T-helper 17 cell (primary cell): ENCODE measurements around the gene FAM114A2. TPM values are rescaled to one million over a fixed set of nuclear protein-coding genes. Genes with fewer than 3 reads are reported as not detected.
A peak's percentile ranks its signal among the peaks of the same experiment; 100 is the strongest.
"Not testable (repeated sequence)": the region's sequence is repeated elsewhere in the genome, so short reads cannot be mapped to it uniquely, and the experiment has no call there.

ENCODE experiments used
- ATAC-seq: fragments of 150-1000 bp; cut with Tn5 transposase; 2 replicates; pipeline ENCODE4 v1.10.0; 2021; ENCODE audit warnings: mild to moderate bottlenecking, moderate library complexity
- DNase-seq, 3 donors: peaks; one replicate each; pipeline versions ENCODE4 v3.0.0 to v3.0.0-alpha.2; 2020 to 2021
- H3K9me3 ChIP-seq: one replicate; pipeline ENCODE4 v1.7.0; 2013; ENCODE audit warnings: low read length, mild to moderate bottlenecking; ENCODE audit not compliant: control insufficient read depth, poor library complexity, severe bottlenecking
- H3K27ac Mint-ChIP-seq: one replicate; pipeline ENCODE4 v1.8.0; 2022; ENCODE audit warnings: mild to moderate bottlenecking, moderate library complexity, mixed read lengths
- H3K27me3 Mint-ChIP-seq: one replicate; pipeline ENCODE4 v1.8.0; 2022; ENCODE audit warnings: mixed read lengths
- H3K36me3 Mint-ChIP-seq: one replicate; pipeline ENCODE4 v1.8.0; 2022; ENCODE audit warnings: low read depth, mixed read lengths
- H3K4me1 Mint-ChIP-seq: one replicate; pipeline ENCODE4 v1.8.0; 2022; ENCODE audit warnings: mild to moderate bottlenecking, mixed read lengths
- H3K4me3 Mint-ChIP-seq: one replicate; pipeline ENCODE4 v1.8.0; 2022; ENCODE audit warnings: mild to moderate bottlenecking, moderate library complexity, mixed read lengths
- total RNA-seq, 4 donors: library from RNA in 2 of 4; stranded (reverse) in 2 of 4; gene quantifications; one replicate each; pipeline ENCODE4 v1.2.3 and lab custom pipeline; 2022 to 2026

Gene FAM114A2
- total RNA-seq, 2 donors from 2014 or later, result 21.9 to 25.8 TPM

- peak overlapping the region; percentile 97 for H3K4me3 Mint-ChIP-seq
- peaks cover 9% of the 10 kb centered on the region for H3K36me3 Mint-ChIP-seq
- H3K27me3 Mint-ChIP-seq, result no peaks in the 10 kb centered on the region
These were observed 734 bp upstream of the FAM114A2 start for GRCh38 chr5:154039458-154039829.

GRCh38 chr5:154038261-154038706 is 426 bp downstream of the FAM114A2 start:
- Mint-ChIP-seq H3K4me3 (peak overlapping the region; percentile 97), H3K36me3 (peaks cover 9% of the 10 kb centered on the region), H3K4me1 (peaks cover 44% of the 10 kb centered on the region), H3K27ac (peak overlapping the region; percentile 99), H3K27me3 (no peaks in the 10 kb centered on the region)
- H3K9me3 ChIP-seq, result no peaks in the 10 kb centered on the region
- DNase-seq, result peak; percentile 9 to 11 (median 11)
- peak; percentile 47 for ATAC-seq

More at GRCh38 chr5:154039458-154039829, 734 bp upstream of the FAM114A2 start:
- H3K9me3 ChIP-seq, result no peaks in the 10 kb centered on the region
- Mint-ChIP-seq H3K4me1 (peaks cover 51% of the 10 kb centered on the region), H3K27ac (peak overlapping the region; percentile 99)
- no peak for ATAC-seq
- no peak for DNase-seq

- Mint-ChIP-seq H3K27me3 (no peaks in the 10 kb centered on the region), H3K4me1 (peaks cover 35% of the 10 kb centered on the region)
- ATAC-seq, result no peak
These were observed 3.8 kb downstream of the FAM114A2 start for GRCh38 chr5:154034944-154035343.

GRCh38 chr5:154031937-154032489 is 6.7 kb downstream of the FAM114A2 start:
- H3K4me3 Mint-ChIP-seq, result no peak overlapping the region
- H3K27me3 Mint-ChIP-seq, result no peaks in the 10 kb centered on the region
- peaks cover 24% of the 10 kb centered on the region for H3K4me1 Mint-ChIP-seq
- peaks cover 16% of the 10 kb centered on the region for H3K36me3 Mint-ChIP-seq
- no peaks in the 10 kb centered on the region for H3K9me3 ChIP-seq
- DNase-seq, result no peak
- H3K27ac Mint-ChIP-seq, result peak overlapping the region; percentile 39
- no peak for ATAC-seq

More at GRCh38 chr5:154034944-154035343, 3.8 kb downstream of the FAM114A2 start:
- H3K9me3 ChIP-seq, result no peaks in the 10 kb centered on the region
- no peak overlapping the region for H3K4me3 Mint-ChIP-seq
- H3K27ac Mint-ChIP-seq, result no peak overlapping the region
- DNase-seq, result no peak
- H3K36me3 Mint-ChIP-seq, result peaks cover 17% of the 10 kb centered on the region

- Mint-ChIP-seq H3K36me3 (peaks cover 15% of the 10 kb centered on the region), H3K4me1 (peaks cover 10% of the 10 kb centered on the region), H3K27ac (no peak overlapping the region), H3K4me3 (no peak overlapping the region), H3K27me3 (no peaks in the 10 kb centered on the region)
- ATAC-seq, result no peak
- peaks cover 2% of the 10 kb centered on the region for H3K9me3 ChIP-seq
- DNase-seq, result no peak
These were observed 12.8 kb downstream of the FAM114A2 start for GRCh38 chr5:154025951-154026350.

- Mint-ChIP-seq H3K36me3 (peaks cover 28% of the 10 kb centered on the region), H3K4me1 (peaks cover 13% of the 10 kb centered on the region)
- not testable (repeated sequence) for ATAC-seq, H3K9me3 ChIP-seq, H3K4me3 Mint-ChIP-seq, H3K27me3 Mint-ChIP-seq, H3K27ac Mint-ChIP-seq, DNase-seq
These were observed 19.8 kb downstream of the FAM114A2 start for GRCh38 chr5:154018919-154019318.

GRCh38 chr5:154015071-154015693 is 23.5 kb downstream of the FAM114A2 start:
- H3K9me3 ChIP-seq, result no peaks in the 10 kb centered on the region
- H3K36me3 Mint-ChIP-seq, result peaks cover 28% of the 10 kb centered on the region
- H3K4me3 Mint-ChIP-seq, result no peak overlapping the region
- ATAC-seq (no peak), DNase-seq (no peak)
- no peaks in the 10 kb centered on the region for H3K27me3 Mint-ChIP-seq
- peaks cover 9% of the 10 kb centered on the region for H3K4me1 Mint-ChIP-seq
- H3K27ac Mint-ChIP-seq, result no peak overlapping the region

GRCh38 chr5:154010660-154011059 is 28.1 kb downstream of the FAM114A2 start:
- H3K36me3 Mint-ChIP-seq, result peaks cover 23% of the 10 kb centered on the region

GRCh38 chr5:154005648-154006047 is 33.1 kb downstream of the FAM114A2 start:
- Mint-ChIP-seq H3K36me3 (peaks cover 19% of the 10 kb centered on the region), H3K4me1 (peaks cover 10% of the 10 kb centered on the region), H3K27me3 (no peaks in the 10 kb centered on the region), H3K4me3 (no peak overlapping the region), H3K27ac (no peak overlapping the region)
- H3K9me3 ChIP-seq, result no peaks in the 10 kb centered on the region
- ATAC-seq (no peak), DNase-seq (no peak)

More at GRCh38 chr5:154010660-154011059, 28.1 kb downstream of the FAM114A2 start:
- ATAC-seq (no peak), DNase-seq (no peak)
- Mint-ChIP-seq H3K4me3 (no peak overlapping the region), H3K4me1 (peaks cover 6% of the 10 kb centered on the region), H3K27ac (no peak overlapping the region), H3K27me3 (no peaks in the 10 kb centered on the region)
- H3K9me3 ChIP-seq, result no peaks in the 10 kb centered on the region

GRCh38 chr5:154002511-154003020 is 36.1 kb downstream of the FAM114A2 start:
- Mint-ChIP-seq H3K4me3 (no peak overlapping the region), H3K36me3 (peaks cover 23% of the 10 kb centered on the region), H3K27ac (no peak overlapping the region), H3K4me1 (peaks cover 10% of the 10 kb centered on the region), H3K27me3 (no peaks in the 10 kb centered on the region)
- ATAC-seq, result no peak
- no peaks in the 10 kb centered on the region for H3K9me3 ChIP-seq
- DNase-seq, result no peak

- Mint-ChIP-seq H3K27ac (no peak overlapping the region), H3K4me3 (no peak overlapping the region), H3K36me3 (peaks cover 25% of the 10 kb centered on the region), H3K27me3 (no peaks in the 10 kb centered on the region), H3K4me1 (peaks cover 10% of the 10 kb centered on the region)
- DNase-seq (no peak), ATAC-seq (no peak)
- no peaks in the 10 kb centered on the region for H3K9me3 ChIP-seq
These were observed 36.6 kb downstream of the FAM114A2 start for GRCh38 chr5:154002093-154002492.

- H3K9me3 ChIP-seq, result no peaks in the 10 kb centered on the region
- H3K4me1 Mint-ChIP-seq, result peaks cover 5% of the 10 kb centered on the region
- no peak overlapping the region for H3K4me3 Mint-ChIP-seq
- H3K36me3 Mint-ChIP-seq, result peaks cover 22% of the 10 kb centered on the region
- H3K27me3 Mint-ChIP-seq, result no peaks in the 10 kb centered on the region
- no peak overlapping the region for H3K27ac Mint-ChIP-seq
- DNase-seq (no peak), ATAC-seq (no peak)
These were observed 38.0 kb downstream of the FAM114A2 start for GRCh38 chr5:154000703-154001102.

GRCh38 chr5:153999995-154000394 is 38.7 kb downstream of the FAM114A2 start:
- H3K27me3 Mint-ChIP-seq, result no peaks in the 10 kb centered on the region
- no peak overlapping the region for H3K4me3 Mint-ChIP-seq
- no peaks in the 10 kb centered on the region for H3K9me3 ChIP-seq
- H3K27ac Mint-ChIP-seq, result no peak overlapping the region
- H3K36me3 Mint-ChIP-seq, result peaks cover 24% of the 10 kb centered on the region
- ATAC-seq (no peak), DNase-seq (no peak)
- peaks cover 5% of the 10 kb centered on the region for H3K4me1 Mint-ChIP-seq

- no peaks in the 10 kb centered on the region for H3K4me1 Mint-ChIP-seq
- H3K27ac Mint-ChIP-seq, result no peak overlapping the region
- peaks cover 22% of the 10 kb centered on the region for H3K36me3 Mint-ChIP-seq
- H3K4me3 Mint-ChIP-seq, result no peak overlapping the region
- DNase-seq (no peak), ATAC-seq (no peak)
- no peaks in the 10 kb centered on the region for H3K9me3 ChIP-seq
- no peaks in the 10 kb centered on the region for H3K27me3 Mint-ChIP-seq
These were observed 39.9 kb downstream of the FAM114A2 start for GRCh38 chr5:153998768-153999167.
